Ecto neural progenitor cell (in vitro differentiated cells): ENCODE data around the gene GLYR1.

ENCODE experiments used
- DNase-seq: peaks from one replicate; pipeline ENCODE4 v3.0.0-alpha.2; 2018; ENCODE audit warnings: low spot score

The GLYR1 gene

GRCh38 chr16:4763791-4764190 lies 83.3 kb downstream of the GLYR1 start:
- DNase-seq = no peak

- DNase-seq = no peak
Observed at GRCh38 chr16:4762205-4762604, 84.9 kb downstream of the GLYR1 start.

- DNase-seq = no peak
Observed at GRCh38 chr16:4760221-4760910, 86.7 kb downstream of the GLYR1 start.

- no peak for DNase-seq
Observed at GRCh38 chr16:4755687-4756086, 91.4 kb downstream of the GLYR1 start.

GRCh38 chr16:4754865-4755264 lies 92.2 kb downstream of the GLYR1 start:
- DNase-seq = no peak

GRCh38 chr16:4753227-4753626 lies 93.9 kb downstream of the GLYR1 start:
- no peak for DNase-seq
